Psoas muscle (tissue), 8 donors: ENCODE results near the gene PRR9. TPM values are rescaled to one million over a fixed set of nuclear protein-coding genes. Genes with fewer than 3 reads are reported as not detected.
"Not testable (repeated sequence)": the region's sequence is repeated elsewhere in the genome, so short reads cannot be mapped to it uniquely, and the experiment has no call there.

ENCODE experiments used
- ATAC-seq, 4 donors: fragments of 200-7000 bp; cut with Tn5 transposase; one replicate each; pipeline ENCODE4 v1.9.1; 2020; ENCODE audit warnings: moderate library complexity in 3 of 4, mild to moderate bottlenecking in 2 of 4
- DNase-seq, 2 donors: peaks; one replicate each; pipeline ENCODE4 v3.0.0-alpha.2; 2020
- H3K27ac ChIP-seq: fragments of 200-600 bp; one replicate; pipeline ENCODE4 v1.8.0; 2022
- H3K27me3 ChIP-seq, 3 donors: fragments of 200-600 bp in 1 of 3; one replicate each; pipeline versions ENCODE4 v1.6.1 to v1.8.0; 2013 to 2022; ENCODE audit warnings: low read length in 2 of 3, mild to moderate bottlenecking in 2 of 3, moderate library complexity in 1 of 3; ENCODE audit not compliant: insufficient read depth in 3 of 3
- H3K36me3 ChIP-seq, 2 donors: fragments of 200-600 bp in 1 of 2; one replicate each; pipeline versions ENCODE4 v1.6.1 to v1.8.0; 2013 to 2022; ENCODE audit warnings: low read depth in 1 of 2, mild to moderate bottlenecking in 1 of 2, moderate library complexity in 1 of 2; ENCODE audit not compliant: insufficient read depth in 1 of 2
- H3K4me1 ChIP-seq: fragments of 200-600 bp; one replicate; pipeline ENCODE4 v1.8.0; 2022
- H3K4me3 ChIP-seq: fragments of 200-600 bp; one replicate; pipeline ENCODE4 v1.8.0; 2022; ENCODE audit warnings: mild to moderate bottlenecking
- H3K9me3 ChIP-seq: fragments of 200-600 bp; one replicate; pipeline ENCODE4 v1.8.0; 2022
- WGBS, 3 donors: extraction: QIAGEN DNeasy Blood & Tissue Kit; methylation state at CpG; one replicate each; pipeline versions ENCODE4 v1.1.6 to v1.1.7; 2013; 5-methylcytosine and 5-hydroxymethylcytosine counted together
- intact Hi-C, 2 donors: fragments of 100-400 bp; cut with DNase I; formaldehyde crosslinking; loops; one replicate each; pipeline versions ENCODE4 v1.11.0 to v1.14.2; 2022
- polyA plus RNA-seq, 3 donors: library from polyadenylated mRNA; stranded (reverse); fragments of 200-250 nt; gene quantifications; one replicate each; pipeline ENCODE4 v1.2.3, GENCODE V29; 2013
- total RNA-seq, 4 donors: library from RNA; stranded (reverse); fragmentation: NEBNext Ultra II Directional in 2 of 4; extraction: Animal tissue kit (Norgen Biotek cat#: 25700) in 2 of 4; gene quantifications; one replicate each; pipeline versions ENCODE4 v1.2.1 to v1.2.4, GENCODE V29; 2021 to 2023
- TF ChIP-seq, protein P1 (sequence below): fragments of 200-600 bp; IDR thresholded peaks from one replicate; pipeline ENCODE4 v1.8.0; 2022; ENCODE audit warnings: antibody characterized with exemption
- donor health status: healthy with polysubstance abuse.
- donor health status: DM: no; HTN: no; CAD: no; lungs with moderate emphysema.
- donor health status: Bipolar disorder and iron deficiency.
- donor health status: healthy.
- donor health status: DM: yes; HTN: yes; CAD: no.
- donor health status: DM: no; HTN: no; CAD: no.
- donor health status: DM: no; HTN: no; CAD: no.
- donor health status: DM: yes; HTN: yes; CAD: no.

The PRR9 gene
- total and polyA plus RNA-seq, 7 donors, result 0.04 TPM; not detected in 6

DNA sequence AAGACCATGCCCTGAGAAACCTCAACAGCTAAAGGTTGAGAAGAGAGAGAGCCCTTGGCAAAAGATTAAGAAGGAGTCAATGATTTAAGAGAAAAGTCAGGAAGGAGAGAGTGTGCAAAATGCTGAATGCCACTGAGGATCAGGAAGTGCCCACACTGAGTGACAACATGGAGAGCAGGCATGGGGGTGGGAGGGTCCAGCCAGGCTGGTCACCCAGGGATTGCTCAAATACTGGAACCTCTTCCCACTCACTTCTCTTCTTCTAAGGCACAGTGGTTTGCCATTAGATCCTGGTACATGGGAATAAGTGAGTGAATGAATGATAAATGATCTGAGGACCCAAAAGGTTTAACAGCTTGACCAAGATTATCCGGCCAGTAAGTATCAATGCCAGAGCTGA lies 11.1 kb downstream of the PRR9 start:
- Histone ChIP-seq H3K27me3 (peaks cover 0 to 9% (median 0%) of the 10 kb centered on the region in 3 donors), H3K9me3 (no peaks in the 10 kb centered on the region), H3K27ac (no peak overlapping the region), H3K4me1 (no peaks in the 10 kb centered on the region), H3K4me3 (no peak overlapping the region), H3K36me3 (no peaks in the 10 kb centered on the region)
- WGBS, 3 donors, result 74 to 89% (median 75%) methylated on average over 1 of the region's 1 CpG
- ATAC-seq (no peak), DNase-seq (no peak)
- TF ChIP-seq, protein P1, sequence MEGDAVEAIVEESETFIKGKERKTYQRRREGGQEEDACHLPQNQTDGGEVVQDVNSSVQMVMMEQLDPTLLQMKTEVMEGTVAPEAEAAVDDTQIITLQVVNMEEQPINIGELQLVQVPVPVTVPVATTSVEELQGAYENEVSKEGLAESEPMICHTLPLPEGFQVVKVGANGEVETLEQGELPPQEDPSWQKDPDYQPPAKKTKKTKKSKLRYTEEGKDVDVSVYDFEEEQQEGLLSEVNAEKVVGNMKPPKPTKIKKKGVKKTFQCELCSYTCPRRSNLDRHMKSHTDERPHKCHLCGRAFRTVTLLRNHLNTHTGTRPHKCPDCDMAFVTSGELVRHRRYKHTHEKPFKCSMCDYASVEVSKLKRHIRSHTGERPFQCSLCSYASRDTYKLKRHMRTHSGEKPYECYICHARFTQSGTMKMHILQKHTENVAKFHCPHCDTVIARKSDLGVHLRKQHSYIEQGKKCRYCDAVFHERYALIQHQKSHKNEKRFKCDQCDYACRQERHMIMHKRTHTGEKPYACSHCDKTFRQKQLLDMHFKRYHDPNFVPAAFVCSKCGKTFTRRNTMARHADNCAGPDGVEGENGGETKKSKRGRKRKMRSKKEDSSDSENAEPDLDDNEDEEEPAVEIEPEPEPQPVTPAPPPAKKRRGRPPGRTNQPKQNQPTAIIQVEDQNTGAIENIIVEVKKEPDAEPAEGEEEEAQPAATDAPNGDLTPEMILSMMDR, result no peak
- intact Hi-C loops, result no loop called here

GRCh38 chr1:153229076-153229829 lies 11.9 kb downstream of the PRR9 start:
- WGBS, 3 donors, result 35 to 46% (median 42%) methylated on average over 12 of the region's 12 CpGs
- intact Hi-C loops, result not testable (repeated sequence)

GRCh38 chr1:153231363-153231762 lies 14.0 kb downstream of the PRR9 start:
- Histone ChIP-seq H3K27ac (no peak overlapping the region), H3K9me3 (no peaks in the 10 kb centered on the region), H3K36me3 (no peaks in the 10 kb centered on the region), H3K4me3 (no peak overlapping the region), H3K27me3 (peaks cover 0 to 9% (median 0%) of the 10 kb centered on the region in 3 donors), H3K4me1 (no peaks in the 10 kb centered on the region)
- 76 to 84% (median 84%) methylated on average over 4 of the region's 4 CpGs for WGBS, 3 donors
- ATAC-seq (no peak), DNase-seq (no peak)
- intact Hi-C loops, result no loop called here
- TF ChIP-seq, protein P1, result no peak

More at GRCh38 chr1:153229076-153229829, 11.9 kb downstream of the PRR9 start:
- DNase-seq, H3K27ac ChIP-seq, H3K9me3 ChIP-seq, H3K27me3 ChIP-seq, H3K36me3 ChIP-seq, H3K4me1 ChIP-seq, H3K4me3 ChIP-seq, ATAC-seq: not testable (repeated sequence)

DNA sequence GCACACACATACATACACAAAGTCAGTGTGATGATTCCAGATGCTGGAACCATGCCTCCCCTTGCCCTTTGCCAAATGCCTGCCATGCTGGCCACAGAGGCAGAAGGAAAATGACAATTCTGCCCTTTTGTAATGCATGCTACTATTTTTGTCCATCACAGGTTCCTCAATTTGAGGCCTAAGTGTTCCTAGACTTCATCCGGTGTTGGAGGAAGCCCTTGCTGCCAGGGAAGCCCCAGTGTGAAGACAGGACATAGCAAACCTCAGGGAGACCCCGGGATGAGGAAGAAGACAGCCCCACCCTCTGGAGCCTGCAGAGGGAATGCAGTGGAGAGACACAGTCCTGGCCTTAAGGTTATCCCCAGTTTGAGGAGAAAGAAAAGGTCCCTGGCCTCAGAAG lies 14.4 kb downstream of the PRR9 start:
- intact Hi-C loops, result no loop called here
- TF ChIP-seq, protein P1, result no peak
- ATAC-seq (no peak), DNase-seq (no peak)
- Histone ChIP-seq H3K27me3 (peaks cover 0 to 9% (median 0%) of the 10 kb centered on the region in 3 donors), H3K4me1 (no peaks in the 10 kb centered on the region), H3K4me3 (no peak overlapping the region), H3K36me3 (no peaks in the 10 kb centered on the region), H3K27ac (no peak overlapping the region), H3K9me3 (no peaks in the 10 kb centered on the region)
- 54 to 61% (median 55%) methylated on average over 2 of the region's 2 CpGs for WGBS, 3 donors

- Histone ChIP-seq H3K27me3 (peaks cover 0 to 9% (median 3%) of the 10 kb centered on the region in 3 donors), H3K36me3 (no peaks in the 10 kb centered on the region), H3K4me3 (no peak overlapping the region), H3K27ac (no peak overlapping the region), H3K4me1 (no peaks in the 10 kb centered on the region), H3K9me3 (no peaks in the 10 kb centered on the region)
- WGBS, 3 donors, result 40 to 56% (median 46%) methylated on average over 3 of the region's 3 CpGs
- TF ChIP-seq, protein P1, result no peak
- intact Hi-C loops, result no loop called here
- DNase-seq (no peak), ATAC-seq (peak in 1 of 4 donors; percentile 35)
Measured at GRCh38 chr1:153232553-153232952, 15.2 kb downstream of the PRR9 start.
